Hepatocyte (in vitro differentiated cells): ENCODE data around the gene CYP2S1.

Experiments used
- EZH2phosphoT487 ChIP-seq: fragments of 200-600 bp; sonication (generic); IDR thresholded peaks from one replicate; pipeline ENCODE4 v1.6.1; 2018; ENCODE audit warnings: antibody characterized with exemption, mild to moderate bottlenecking, low read depth, moderate library complexity; ENCODE audit not compliant: unreplicated experiment, severe bottlenecking
- TF ChIP-seq, protein P1 (sequence below): fragments of 200-600 bp; sonication (generic); IDR thresholded peaks from 2 replicates; pipeline ENCODE4 v1.5.1; 2016; ENCODE audit warnings: antibody characterized with exemption, mild to moderate bottlenecking; ENCODE audit not compliant: poor library complexity

- TF ChIP-seq, protein P1, sequence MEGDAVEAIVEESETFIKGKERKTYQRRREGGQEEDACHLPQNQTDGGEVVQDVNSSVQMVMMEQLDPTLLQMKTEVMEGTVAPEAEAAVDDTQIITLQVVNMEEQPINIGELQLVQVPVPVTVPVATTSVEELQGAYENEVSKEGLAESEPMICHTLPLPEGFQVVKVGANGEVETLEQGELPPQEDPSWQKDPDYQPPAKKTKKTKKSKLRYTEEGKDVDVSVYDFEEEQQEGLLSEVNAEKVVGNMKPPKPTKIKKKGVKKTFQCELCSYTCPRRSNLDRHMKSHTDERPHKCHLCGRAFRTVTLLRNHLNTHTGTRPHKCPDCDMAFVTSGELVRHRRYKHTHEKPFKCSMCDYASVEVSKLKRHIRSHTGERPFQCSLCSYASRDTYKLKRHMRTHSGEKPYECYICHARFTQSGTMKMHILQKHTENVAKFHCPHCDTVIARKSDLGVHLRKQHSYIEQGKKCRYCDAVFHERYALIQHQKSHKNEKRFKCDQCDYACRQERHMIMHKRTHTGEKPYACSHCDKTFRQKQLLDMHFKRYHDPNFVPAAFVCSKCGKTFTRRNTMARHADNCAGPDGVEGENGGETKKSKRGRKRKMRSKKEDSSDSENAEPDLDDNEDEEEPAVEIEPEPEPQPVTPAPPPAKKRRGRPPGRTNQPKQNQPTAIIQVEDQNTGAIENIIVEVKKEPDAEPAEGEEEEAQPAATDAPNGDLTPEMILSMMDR, result no peak
- no peak for TF ChIP-seq EZH2phosphoT487
These were observed 33.1 kb upstream of the CYP2S1 start for GRCh38 chr19:41159881-41160280.
